B cell (primary cell): ENCODE measurements around the gene MYZAP. TPM values are rescaled to one million over a fixed set of nuclear protein-coding genes. Genes with fewer than 3 reads are reported as not detected.

Experiments used
- ATAC-seq: fragments of 200-7000 bp; cut with Tn5 transposase; one replicate; pipeline ENCODE4 v1.10.0; 2021; ENCODE audit warnings: low read depth, mild to moderate bottlenecking, moderate number of reproducible peaks, moderate library complexity
- CTCF ChIA-PET: fragments of 350-600 bp; sonication (Branson Sonifier 250); formaldehyde crosslinking; loops from one replicate; lab custom pipeline; 2021; ENCODE audit warnings: antibody characterized with exemption, inconsistent platforms; lab: Charles Lee
- POLR2A ChIA-PET: fragments of 350-600 bp; sonication (Branson Sonifier 250); formaldehyde crosslinking; loops from one replicate; lab custom pipeline; 2021; ENCODE audit warnings: antibody characterized with exemption; lab: Charles Lee
- DNase-seq: peaks from one replicate; pipeline ENCODE4 v3.0.0; 2013
- H2AFZ ChIP-seq: 2 replicates; pipeline ENCODE4 v1.6.1; 2012; ENCODE audit warnings: mild to moderate bottlenecking, low read depth, low read length; ENCODE audit not compliant: insufficient read depth, poor library complexity, severe bottlenecking
- H3K27ac ChIP-seq, 2 donors: 1 replicate in 1 of 2; 2 replicates in 1 of 2; pipeline ENCODE4 v1.5.1; 2012 to 2013; ENCODE audit warnings: low read length in 2 of 2, mild to moderate bottlenecking in 2 of 2, moderate library complexity in 1 of 2
- H3K27me3 ChIP-seq, 4 experiments: fragments of 200-600 bp in 1 of 4; sonication (generic) in 1 of 4; replicated peaks in 1 of 4; 1 replicate in 2 of 4; 2 replicates in 2 of 4; pipeline versions ENCODE4 v1.6.1 to v1.7.0; 2013 to 2016; ENCODE audit warnings: low read length in 3 of 4, mild to moderate bottlenecking in 2 of 4, mixed read lengths in 1 of 4, moderate library complexity in 1 of 4; ENCODE audit not compliant: insufficient read depth in 4 of 4, control insufficient read depth in 3 of 4; ENCODE audit errors: control extremely low read depth in 1 of 4
- H3K36me3 ChIP-seq, 2 experiments: replicated peaks in 1 of 2; 1 replicate in 1 of 2; 2 replicates in 1 of 2; pipeline versions ENCODE4 v1.6.1 to v1.7.1; 2013; ENCODE audit warnings: low read length in 1 of 2; ENCODE audit not compliant: insufficient read depth in 2 of 2, control insufficient read depth in 1 of 2; ENCODE audit errors: control extremely low read depth in 1 of 2, extremely low read depth in 1 of 2
- H3K4me1 ChIP-seq, 2 donors: fragments of 200-600 bp in 1 of 2; sonication (generic) in 1 of 2; 1 replicate in 1 of 2; 2 replicates in 1 of 2; pipeline versions ENCODE4 v1.5.1 to v1.6.1; 2013 to 2017; ENCODE audit warnings: low read length in 2 of 2; ENCODE audit not compliant: control insufficient read depth in 2 of 2, insufficient read depth in 2 of 2
- H3K4me2 ChIP-seq: replicated peaks from 2 replicates; pipeline ENCODE3; 2012; ENCODE audit warnings: mild to moderate bottlenecking, low read depth, low read length; ENCODE audit not compliant: poor library complexity, severe bottlenecking
- H3K4me3 ChIP-seq, 5 experiments: fragments of 200-600 bp in 1 of 5; sonication (generic) in 1 of 5; 1 replicate in 3 of 5; 2 replicates in 2 of 5; pipeline versions ENCODE4 v1.5.1 to v1.7.0; 2011 to 2016; ENCODE audit warnings: low read length in 4 of 5, mild to moderate bottlenecking in 4 of 5, low read depth in 2 of 5, control low read depth in 1 of 5, moderate library complexity in 1 of 5; ENCODE audit not compliant: insufficient read depth in 1 of 5; ENCODE audit errors: control extremely low read depth in 1 of 5, extremely low read depth in 1 of 5
- H3K79me2 ChIP-seq: fragments of 200-600 bp; sonication (generic); one replicate; pipeline ENCODE4 v1.6.0; 2016; ENCODE audit warnings: low read length; ENCODE audit not compliant: control insufficient read depth, insufficient read depth
- H3K9ac ChIP-seq: fragments of 200-600 bp; sonication (generic); 2 replicates; pipeline ENCODE4 v1.6.1; 2017; ENCODE audit warnings: mild to moderate bottlenecking, low read length, moderate library complexity
- H3K9me3 ChIP-seq, 3 donors: one replicate each; pipeline versions ENCODE4 v1.6.1 to v1.7.1; 2013; ENCODE audit warnings: low read length in 2 of 3; ENCODE audit not compliant: control insufficient read depth in 2 of 3, insufficient read depth in 1 of 3; ENCODE audit errors: control extremely low read depth in 1 of 3
- H4K20me1 ChIP-seq: 2 replicates; pipeline ENCODE4 v1.6.0; 2012; ENCODE audit warnings: mild to moderate bottlenecking, low read length; ENCODE audit not compliant: insufficient read depth, control insufficient read depth, poor library complexity, severe bottlenecking
- H3K27ac Mint-ChIP-seq: one replicate; pipeline ENCODE4 v1.8.0; 2021; ENCODE audit warnings: mixed read lengths
- H3K27me3 Mint-ChIP-seq: one replicate; pipeline ENCODE4 v1.8.0; 2021; ENCODE audit warnings: mixed read lengths
- H3K4me1 Mint-ChIP-seq: one replicate; pipeline ENCODE4 v1.8.0; 2021; ENCODE audit warnings: mixed read lengths
- H3K4me3 Mint-ChIP-seq: one replicate; pipeline ENCODE4 v1.8.0; 2021; ENCODE audit warnings: mixed read lengths
- H3K9me3 Mint-ChIP-seq: one replicate; pipeline ENCODE4 v1.8.0; 2022; ENCODE audit warnings: mixed read lengths; ENCODE audit not compliant: insufficient read depth
- CTCF ChIP-seq: fragments of 200-600 bp; IDR thresholded peaks from one replicate; pipeline ENCODE4 v1.8.0; 2022; ENCODE audit warnings: antibody characterized with exemption, mild to moderate bottlenecking
- EZH2 ChIP-seq: IDR thresholded peaks from 2 replicates; pipeline ENCODE4 v1.6.1; 2012; ENCODE audit warnings: borderline replicate concordance, low read depth, mild to moderate bottlenecking, moderate library complexity, low read length; ENCODE audit not compliant: insufficient read depth, poor library complexity, severe bottlenecking
- WGBS: methylation state at CpG from one replicate; pipeline ENCODE4 v1.1.5; 2013; ENCODE audit warnings: missing lambda C conversion rate; ENCODE audit not compliant: insufficient coverage; 5-methylcytosine and 5-hydroxymethylcytosine counted together
- intact Hi-C: fragments of 100-400 bp; cut with micrococcal nuclease; formaldehyde crosslinking; loops from one replicate; pipeline ENCODE4 v1.10.0; 2022
- polyA plus RNA-seq: library from polyadenylated mRNA; depleted of rRNA; stranded (reverse); fragments of >200 nt; gene quantifications from 2 replicates; pipeline ENCODE4 v1.2.3, GENCODE V29; 2012
- total RNA-seq, 2 donors: library from RNA; stranded (reverse); fragments of 120-200 nt in 1 of 2; gene quantifications; 1 replicate in 1 of 2; 2 replicates in 1 of 2; pipeline versions ENCODE4 v1.2.3 to v1.2.4, GENCODE V29; 2013 to 2022

Gene MYZAP
- total and polyA plus RNA-seq, 2 donors (not counting 1 experiment from before 2014, with no cell fraction given) = 1.0 to 2.8 TPM

DNA sequence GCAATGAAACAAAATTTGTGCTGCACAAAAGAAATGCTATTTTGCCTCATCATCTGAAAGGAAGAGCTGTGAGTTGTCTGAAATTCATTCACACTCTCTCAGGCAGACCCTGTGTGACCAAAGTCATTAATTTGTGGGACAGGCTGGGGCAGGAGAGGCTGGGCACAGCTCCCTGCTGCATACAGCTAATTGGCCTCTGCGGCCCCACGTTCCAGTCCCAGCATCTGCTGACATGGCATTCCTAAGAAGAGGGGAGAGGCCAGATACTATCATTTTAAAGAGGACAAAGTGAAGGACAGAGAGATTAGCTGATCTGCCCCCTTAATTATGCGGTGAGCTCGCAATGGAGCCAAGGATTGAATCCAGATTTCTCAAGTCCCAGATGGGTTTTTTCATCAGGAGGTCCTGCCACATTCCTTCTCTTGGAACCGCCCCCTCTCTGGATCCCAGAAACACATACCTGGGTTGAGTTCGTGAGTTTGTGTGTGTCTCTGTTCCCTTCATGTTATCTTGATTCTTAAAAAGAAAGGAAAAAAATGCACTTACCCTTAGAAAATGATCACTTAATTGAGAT lies 139.9 kb downstream of the MYZAP start:
- no peak for TF ChIP-seq EZH2
- TF ChIP-seq CTCF = no peak
- Histone ChIP-seq H3K4me3 (no peak overlapping the region), H3K27me3 (no peaks in the 10 kb centered on the region), H3K4me1 (no peaks in the 10 kb centered on the region), H3K36me3 (no peaks in the 10 kb centered on the region), H3K9ac (no peak overlapping the region), H2AFZ (no peak overlapping the region), H4K20me1 (no peaks in the 10 kb centered on the region), H3K4me2 (no peak overlapping the region), H3K27ac (no peak overlapping the region), H3K79me2 (no peaks in the 10 kb centered on the region), H3K9me3 (no peaks in the 10 kb centered on the region)
- ATAC-seq (no peak), DNase-seq (no peak)
- H3K9me3 Mint-ChIP-seq = no peaks in the 10 kb centered on the region
- intact Hi-C loops = no loop called here
- WGBS = 89% methylated on average over 4 of the region's 6 CpGs
- ChIA-PET POLR2A (no interaction called here), CTCF (interaction anchor here (0.7 to 2.8 kb wide), 11 partner anchors 7 to 796 kb away, joined by 3 to 10 read pairs (median 4); no protein-coding TSS in a partner anchor)
- H3K4me3 Mint-ChIP-seq = no peak overlapping the region
- H3K27me3 Mint-ChIP-seq = no peaks in the 10 kb centered on the region
- H3K27ac Mint-ChIP-seq = no peak overlapping the region
- H3K4me1 Mint-ChIP-seq = no peaks in the 10 kb centered on the region

- ChIA-PET CTCF (interaction anchor here (0.7 to 2.8 kb wide), 18 partner anchors 9 to 351 kb away, joined by 3 to 10 read pairs (median 4); no protein-coding TSS in a partner anchor), POLR2A (no interaction called here)
- H3K4me3 Mint-ChIP-seq = no peak overlapping the region
- H3K4me1 ChIP-seq = no peaks in the 10 kb centered on the region
- H3K27ac ChIP-seq = no peak overlapping the region
- no peaks in the 10 kb centered on the region for H3K79me2 ChIP-seq
- H4K20me1 ChIP-seq = no peaks in the 10 kb centered on the region
- H3K4me3 ChIP-seq = no peak overlapping the region
- peak overlapping the region; percentile 4 for H2AFZ ChIP-seq
- H3K9me3 Mint-ChIP-seq = no peaks in the 10 kb centered on the region
- no peak overlapping the region for H3K9ac ChIP-seq
- intact Hi-C loops = no loop called here
- no peaks in the 10 kb centered on the region for H3K4me1 Mint-ChIP-seq
- DNase-seq (peak; percentile 54), ATAC-seq (peak; percentile 47)
- H3K27me3 ChIP-seq = no peaks in the 10 kb centered on the region
- 28% methylated on average over 4 of the region's 12 CpGs for WGBS
- no peak overlapping the region for H3K27ac Mint-ChIP-seq
- no peaks in the 10 kb centered on the region for H3K27me3 Mint-ChIP-seq
- no peaks in the 10 kb centered on the region for H3K36me3 ChIP-seq
- no peaks in the 10 kb centered on the region for H3K9me3 ChIP-seq
- no peak overlapping the region for H3K4me2 ChIP-seq
- TF ChIP-seq EZH2 = no peak
- peak; percentile 99 for TF ChIP-seq CTCF
Measured at GRCh38 chr15:57732526-57733331, 141.0 kb downstream of the MYZAP start.
